HG02885 (cell line): ENCODE data around the gene FAF2.

ENCODE experiments used
- ATAC-seq: cut with Tn5 transposase; IDR thresholded peaks from one replicate; pipeline ENCODE4 v1.9.1; 2021; ENCODE audit warnings: mild to moderate bottlenecking; ENCODE audit not compliant: unreplicated experiment, poor library complexity

FAF2 gene

DNA sequence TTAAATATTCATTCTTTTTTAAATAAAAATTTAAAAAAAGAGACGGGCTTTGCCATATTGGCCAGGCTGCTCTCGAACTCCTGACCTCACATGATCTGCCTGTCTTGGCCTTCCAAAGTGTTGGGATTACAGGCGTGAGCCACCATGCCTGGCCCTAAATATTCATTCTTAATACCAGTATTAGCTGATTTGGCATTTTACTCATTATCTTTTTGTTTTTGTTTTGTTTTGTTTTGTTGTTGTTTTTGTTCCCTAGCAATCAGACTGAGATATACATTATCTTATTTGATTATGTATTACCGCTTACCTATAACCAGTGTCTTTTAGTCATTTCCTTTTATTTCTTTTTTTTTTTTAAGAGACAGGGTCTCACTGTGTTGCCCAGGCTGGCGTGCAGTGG lies 51.1 kb downstream of the FAF2 start:
- no peak for ATAC-seq

DNA sequence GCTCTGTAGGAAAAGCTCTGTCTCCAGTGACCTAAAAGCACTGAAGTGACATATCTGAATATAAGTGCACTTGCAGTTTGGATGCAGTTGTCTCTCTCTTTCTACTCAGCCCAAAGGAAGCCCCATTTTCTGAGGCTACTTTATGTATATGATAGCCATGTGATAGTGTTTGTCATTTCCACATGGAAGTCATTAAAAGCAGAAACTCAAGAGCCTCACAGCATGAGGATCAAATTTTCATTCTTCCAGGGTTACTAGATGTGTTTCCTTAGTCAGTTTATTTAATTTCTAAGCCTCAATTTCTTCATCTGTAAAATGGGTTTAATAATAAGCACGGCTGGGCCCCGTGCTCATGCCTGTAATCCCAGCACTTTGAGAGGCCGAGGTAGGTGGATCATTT lies 52.3 kb downstream of the FAF2 start:
- ATAC-seq: no peak

DNA sequence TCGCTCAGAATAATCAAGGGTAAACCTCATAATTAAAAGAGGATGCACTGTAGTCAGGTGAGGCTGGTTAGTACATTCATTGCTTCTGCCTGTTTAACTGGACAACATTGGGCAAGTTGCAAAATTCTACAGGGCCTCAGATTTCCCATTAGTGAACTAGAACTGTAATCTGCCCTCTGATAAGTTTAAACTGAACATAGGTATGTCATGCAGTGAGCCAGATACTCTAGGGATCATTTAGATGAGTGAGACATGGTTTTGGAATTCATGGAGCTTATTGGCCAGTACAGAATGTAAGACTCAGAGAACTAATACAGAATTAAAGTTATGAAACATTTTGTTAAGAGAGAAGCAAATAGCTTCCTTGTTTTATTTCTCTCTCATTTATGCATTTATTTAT lies 53.1 kb downstream of the FAF2 start:
- no peak for ATAC-seq

DNA sequence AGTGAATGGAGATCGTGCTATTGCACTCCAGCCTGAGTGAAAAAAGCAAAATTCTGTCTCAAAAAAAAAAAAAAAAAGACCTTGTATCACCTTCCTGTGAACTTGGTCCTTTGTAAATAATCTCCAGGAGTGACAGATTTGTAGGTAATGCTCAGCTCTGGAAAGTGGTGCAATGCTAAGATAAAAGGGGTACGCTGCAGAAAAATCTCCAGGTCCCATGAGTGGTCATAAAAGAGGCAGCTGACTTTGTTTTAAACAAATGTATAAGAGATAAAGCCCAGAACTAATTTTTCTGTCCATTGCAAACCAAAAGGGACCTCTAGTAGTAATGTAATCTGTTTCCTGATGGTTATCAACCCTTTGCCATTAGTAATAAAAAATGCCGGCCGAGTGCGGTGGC lies 55.3 kb downstream of the FAF2 start:
- ATAC-seq: no peak

DNA sequence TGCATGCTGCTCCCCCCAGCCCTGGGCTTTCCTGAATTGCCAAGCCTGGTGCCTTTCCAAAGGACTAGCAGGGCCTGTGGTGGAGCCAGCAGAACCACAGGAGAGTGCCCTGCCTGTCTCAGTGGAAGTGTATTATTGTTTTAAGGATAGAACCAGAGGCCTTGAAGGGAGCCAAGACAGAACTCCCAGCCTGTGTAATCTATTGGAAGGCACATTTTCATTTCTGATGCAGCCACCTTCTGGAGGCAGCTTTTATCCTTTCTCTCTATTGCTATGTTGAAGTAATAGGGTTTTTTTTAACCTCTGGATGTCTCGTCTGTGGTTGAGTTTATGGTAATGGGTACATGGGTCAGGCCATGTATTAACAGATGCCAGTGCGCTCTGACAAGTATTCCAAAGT lies 59.7 kb downstream of the FAF2 start:
- ATAC-seq: no peak

DNA sequence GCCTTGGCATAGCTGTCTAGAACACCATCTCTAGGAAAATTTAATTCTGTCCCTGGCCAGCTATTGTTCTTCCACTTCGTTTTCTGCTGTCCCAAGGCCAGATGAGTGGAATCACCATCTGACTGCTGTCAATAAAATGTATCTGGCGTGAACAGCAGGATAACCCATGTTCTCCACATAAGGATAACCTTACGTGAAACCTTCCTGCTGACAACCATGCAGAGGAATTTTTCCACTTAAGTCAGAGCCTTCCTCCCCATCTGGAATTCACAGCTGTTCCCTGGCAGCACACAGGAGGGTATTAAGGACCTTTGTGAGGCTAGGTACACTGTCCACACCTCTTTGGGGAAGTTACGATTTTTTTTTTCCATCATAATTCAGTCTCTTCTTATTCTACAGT lies 60.4 kb downstream of the FAF2 start:
- ATAC-seq: no peak

DNA sequence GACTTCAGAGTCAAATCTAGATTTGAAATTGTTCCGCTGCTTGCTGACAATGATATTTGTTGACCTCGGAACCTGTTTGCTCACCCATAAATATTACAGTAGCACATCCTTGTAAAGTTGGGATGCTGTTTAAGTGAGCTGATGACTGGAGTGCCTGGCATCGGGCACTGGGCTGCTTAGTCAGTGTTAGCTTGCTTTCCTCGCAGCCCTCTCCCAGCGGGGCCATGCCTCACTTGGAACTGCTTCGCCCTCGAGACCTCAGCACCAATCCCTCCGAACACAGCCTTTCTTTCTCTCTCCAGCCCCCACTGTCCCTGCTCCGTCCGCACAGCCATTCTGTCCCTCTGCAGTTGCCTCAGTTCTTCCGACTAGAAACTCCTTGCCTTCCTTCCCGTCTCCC lies 65.6 kb downstream of the FAF2 start:
- ATAC-seq: no peak

DNA sequence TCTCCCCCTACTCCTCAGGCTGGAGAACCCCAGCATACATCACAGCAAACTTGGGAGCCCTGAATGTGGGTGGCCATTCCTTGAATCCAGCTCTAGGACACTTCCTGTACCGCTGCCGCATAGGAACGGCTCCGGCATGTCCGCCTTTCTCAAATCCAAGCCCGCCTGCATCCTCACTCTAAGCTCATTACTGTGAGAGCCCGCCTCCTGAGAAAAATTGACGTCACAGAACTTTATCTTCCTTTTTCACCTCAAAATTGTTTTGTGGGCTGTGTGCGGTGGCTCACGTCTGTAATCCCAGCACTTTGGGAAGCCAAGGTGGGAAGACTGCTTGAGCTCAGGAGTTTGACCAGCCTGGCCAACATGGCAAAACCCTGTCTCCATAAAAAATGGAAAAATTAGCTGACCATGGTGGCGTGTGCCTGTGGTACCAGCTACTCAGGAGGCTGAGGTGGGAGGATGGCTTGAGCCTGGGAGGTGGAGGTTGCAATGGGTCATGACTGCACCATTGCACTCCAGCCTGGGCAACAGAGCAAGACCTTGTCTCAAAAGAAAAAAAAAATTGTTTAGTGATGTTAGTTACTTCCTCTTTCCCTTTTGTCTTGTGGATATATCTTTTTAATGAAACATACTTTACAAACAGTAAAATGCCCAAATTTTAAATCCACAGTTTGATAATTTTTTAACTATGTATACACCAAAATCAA lies 66.2 kb downstream of the FAF2 start:
- no peak for ATAC-seq

DNA sequence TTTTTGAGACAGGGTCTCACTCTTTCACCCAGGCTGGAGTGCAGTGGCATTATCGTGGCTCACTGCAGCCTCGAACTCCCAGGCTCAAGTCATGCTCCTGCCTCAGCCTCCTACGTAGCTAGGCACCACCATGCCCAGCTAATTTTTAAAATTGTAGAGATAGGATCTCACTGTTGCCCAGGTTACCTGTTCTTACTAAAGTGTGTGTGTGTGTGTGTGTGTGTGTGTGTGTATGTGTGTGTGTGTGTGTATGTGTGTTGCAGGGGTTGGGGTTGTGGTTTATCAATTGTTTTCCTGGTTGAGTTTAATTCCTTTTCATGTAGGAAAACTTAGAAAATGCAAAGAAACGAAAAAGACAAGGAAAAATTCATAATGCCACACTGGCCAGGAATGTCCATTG lies 67.2 kb downstream of the FAF2 start:
- no peak for ATAC-seq

DNA sequence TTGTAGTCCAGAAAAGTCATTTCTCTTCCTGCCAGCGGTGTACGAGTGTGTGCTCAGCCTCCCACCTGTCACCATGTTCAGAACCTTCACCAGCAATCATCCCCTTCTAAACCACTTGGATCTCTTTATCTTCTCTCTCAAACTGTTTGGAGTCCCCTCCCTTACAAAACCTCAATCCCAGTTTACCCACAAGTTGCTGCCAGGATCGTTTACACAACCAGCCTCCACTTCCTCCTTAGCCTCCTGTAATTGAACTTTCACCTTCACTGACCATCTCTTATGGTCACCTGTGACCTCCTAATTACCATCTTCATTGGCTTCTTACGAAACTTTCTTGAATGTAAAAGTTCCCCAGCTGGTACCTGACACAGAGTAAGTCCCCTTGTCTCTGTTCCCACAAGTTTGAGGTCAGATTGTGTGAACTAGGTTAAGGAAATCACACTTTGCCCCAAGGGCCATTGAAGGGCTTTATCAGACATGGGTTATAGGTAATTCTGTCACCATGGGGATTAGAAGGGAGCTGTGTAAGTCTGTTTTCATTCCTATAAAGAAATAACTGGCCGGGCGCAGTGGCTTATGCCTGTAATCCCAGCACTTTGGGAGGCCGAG lies 69.0 kb downstream of the FAF2 start:
- no peak for ATAC-seq

DNA sequence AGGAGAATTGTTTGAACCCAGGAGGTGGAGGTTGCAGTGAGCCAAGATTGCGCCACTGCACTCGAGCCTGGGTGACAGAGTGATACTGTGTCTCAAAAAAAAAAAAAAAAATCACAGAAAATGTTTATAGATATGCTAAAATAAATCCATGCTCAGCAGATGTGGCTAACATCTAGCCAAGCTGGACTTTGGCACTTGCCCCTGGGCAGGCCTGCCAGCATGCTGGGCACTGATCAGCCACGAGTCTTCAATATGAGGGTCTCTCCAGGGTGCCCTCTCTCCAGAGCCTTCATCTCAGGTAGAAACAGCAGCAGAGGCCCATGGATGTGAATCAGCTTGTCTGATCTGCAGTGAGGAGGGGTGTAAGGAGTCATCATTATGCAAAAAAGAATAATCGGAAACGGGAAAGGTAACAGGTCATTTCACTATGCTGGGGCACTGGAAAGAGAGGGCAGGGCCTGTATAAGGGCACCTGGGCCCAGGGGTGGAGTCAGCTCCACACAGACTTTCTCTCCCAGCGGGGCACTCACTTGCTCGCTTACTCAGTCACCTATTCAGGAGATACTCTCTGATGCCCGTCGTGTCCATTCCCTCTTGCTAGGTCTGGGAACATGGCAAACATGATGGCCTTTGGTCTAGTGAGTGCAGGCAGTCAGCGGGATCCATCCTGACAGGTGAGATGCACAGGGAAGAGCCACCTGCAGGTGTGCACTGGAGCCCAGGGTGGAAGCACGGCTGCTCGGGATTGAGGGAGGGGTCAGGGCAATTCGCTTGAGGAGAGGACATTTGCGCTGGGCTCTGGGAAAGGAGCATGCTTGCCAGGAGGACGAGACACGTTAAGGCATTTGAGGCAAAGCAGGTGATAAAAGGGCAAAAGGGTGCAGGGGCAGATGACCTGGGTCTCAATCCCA lies 71.9 kb downstream of the FAF2 start:
- no peak for ATAC-seq

DNA sequence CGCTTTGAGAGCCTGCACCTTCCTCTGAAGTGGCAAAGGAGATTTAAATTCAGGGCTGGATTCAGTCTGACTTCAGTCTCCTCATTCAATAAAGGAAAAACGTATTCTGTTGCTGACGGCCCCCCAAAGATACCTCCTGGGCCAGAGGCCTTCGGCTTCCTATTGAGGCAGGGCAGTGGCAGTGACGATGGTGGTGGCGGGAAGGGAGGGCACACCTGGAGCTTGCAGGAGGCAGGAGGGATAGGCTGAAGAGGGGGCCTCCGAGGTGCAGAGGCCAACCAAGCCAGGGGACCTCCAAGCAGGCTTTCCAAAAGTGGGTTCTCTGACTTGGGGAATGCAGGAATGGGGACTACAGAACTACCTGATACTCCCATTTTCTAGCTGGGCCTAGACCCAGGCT lies 73.1 kb downstream of the FAF2 start:
- ATAC-seq: no peak

DNA sequence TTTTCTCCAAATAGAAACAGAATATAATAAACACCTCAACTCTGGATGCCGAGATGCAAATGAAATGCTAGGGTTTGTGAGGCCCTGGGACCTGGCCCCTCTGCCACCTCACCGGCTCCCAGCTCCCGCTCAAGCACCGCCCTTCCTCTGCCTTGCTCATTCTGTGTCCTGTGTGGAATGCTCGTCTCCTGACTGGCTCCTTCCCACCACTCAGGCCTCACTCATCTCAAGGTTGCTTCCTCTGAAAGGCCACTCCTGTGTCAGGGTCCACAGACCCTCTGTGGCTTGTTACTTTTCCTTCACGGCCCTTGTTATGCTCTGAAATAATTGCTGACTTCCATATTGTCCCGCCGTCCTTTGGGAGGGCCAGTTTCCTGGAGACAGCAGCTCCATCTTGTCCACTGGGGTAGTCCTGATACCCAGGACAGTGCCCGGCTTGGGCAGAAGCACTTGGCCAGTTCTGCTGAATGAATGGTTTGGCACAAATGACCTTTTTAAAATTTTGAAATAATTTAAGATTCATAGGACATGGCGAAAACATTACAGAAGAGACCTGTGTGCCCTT lies 73.6 kb downstream of the FAF2 start:
- no peak for ATAC-seq

DNA sequence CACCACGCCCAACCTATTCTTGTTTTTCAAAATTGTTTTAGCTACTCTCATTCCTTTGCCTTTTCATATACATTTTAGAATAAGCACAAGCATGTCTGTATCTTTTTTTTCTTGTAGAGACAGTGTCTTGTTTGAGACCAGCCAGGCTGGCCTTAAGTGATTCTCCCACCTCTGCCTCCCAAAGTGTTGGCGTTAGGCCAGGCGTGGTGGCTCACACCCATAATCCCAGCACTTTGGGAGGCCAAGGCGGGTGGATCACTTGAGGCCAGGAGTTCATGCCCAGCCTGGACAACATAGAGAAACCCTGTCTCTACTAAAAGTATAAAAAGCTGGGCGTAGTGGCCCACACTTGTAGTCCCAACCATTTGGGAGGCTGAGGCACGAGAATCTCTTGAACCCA lies 76.0 kb downstream of the FAF2 start:
- ATAC-seq: no peak

DNA sequence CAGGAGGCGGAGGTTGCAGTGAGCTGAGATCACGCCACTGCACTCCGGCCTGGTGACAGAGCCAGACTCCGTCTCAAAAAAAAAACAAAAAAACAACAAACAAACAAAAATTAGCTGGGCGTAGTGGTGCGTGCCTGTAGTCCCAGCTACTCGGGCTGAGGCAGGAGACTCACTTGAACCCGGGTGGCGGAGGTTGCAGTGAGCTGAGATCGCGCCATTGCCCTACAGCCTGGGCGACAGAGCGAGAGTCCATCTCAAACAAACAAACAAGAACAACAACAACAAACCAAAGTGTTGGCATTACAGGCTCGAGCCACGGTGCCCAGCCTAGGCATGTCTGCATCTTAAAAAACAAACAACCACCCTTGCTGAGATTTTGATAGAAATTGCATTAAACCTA lies 76.8 kb downstream of the FAF2 start:
- no peak for ATAC-seq

DNA sequence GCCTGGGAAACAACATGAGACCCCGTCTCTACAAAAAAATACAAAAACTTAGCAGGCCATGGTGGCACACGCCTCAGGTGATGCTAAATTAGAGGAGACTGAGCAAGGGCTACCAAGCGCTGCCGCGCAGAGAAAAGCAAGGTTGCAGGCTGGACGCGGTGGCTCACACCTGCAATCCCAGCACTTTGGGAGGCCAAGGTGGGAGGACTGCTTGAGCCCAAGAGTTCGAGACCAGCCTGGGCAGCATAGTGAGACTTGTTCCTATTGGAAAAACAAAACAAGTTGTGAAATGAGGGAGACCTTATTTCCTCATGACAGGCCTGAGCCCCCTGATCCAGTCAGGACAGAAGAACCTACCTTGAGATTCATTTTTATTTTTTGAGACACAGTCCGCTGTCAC lies 77.5 kb downstream of the FAF2 start:
- ATAC-seq: no peak

DNA sequence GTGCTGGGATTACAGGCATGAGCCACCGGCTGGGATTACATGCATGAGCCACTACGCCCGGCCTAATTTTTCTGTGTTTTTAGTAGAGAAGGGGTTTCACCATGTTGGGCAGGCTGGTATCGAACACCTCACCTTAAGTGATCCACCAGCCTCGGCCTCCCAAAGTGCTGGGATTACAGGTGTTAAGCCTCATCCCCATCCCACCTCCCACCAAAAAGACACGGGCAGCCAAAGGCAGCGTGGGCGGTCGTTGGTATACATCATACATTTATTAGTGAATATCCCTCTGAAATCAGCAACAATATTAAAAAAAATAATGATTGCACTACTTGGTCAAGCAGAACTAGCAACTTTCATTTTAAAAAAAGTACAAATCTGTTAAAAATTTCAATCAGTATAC lies 78.3 kb downstream of the FAF2 start:
- ATAC-seq: no peak

DNA sequence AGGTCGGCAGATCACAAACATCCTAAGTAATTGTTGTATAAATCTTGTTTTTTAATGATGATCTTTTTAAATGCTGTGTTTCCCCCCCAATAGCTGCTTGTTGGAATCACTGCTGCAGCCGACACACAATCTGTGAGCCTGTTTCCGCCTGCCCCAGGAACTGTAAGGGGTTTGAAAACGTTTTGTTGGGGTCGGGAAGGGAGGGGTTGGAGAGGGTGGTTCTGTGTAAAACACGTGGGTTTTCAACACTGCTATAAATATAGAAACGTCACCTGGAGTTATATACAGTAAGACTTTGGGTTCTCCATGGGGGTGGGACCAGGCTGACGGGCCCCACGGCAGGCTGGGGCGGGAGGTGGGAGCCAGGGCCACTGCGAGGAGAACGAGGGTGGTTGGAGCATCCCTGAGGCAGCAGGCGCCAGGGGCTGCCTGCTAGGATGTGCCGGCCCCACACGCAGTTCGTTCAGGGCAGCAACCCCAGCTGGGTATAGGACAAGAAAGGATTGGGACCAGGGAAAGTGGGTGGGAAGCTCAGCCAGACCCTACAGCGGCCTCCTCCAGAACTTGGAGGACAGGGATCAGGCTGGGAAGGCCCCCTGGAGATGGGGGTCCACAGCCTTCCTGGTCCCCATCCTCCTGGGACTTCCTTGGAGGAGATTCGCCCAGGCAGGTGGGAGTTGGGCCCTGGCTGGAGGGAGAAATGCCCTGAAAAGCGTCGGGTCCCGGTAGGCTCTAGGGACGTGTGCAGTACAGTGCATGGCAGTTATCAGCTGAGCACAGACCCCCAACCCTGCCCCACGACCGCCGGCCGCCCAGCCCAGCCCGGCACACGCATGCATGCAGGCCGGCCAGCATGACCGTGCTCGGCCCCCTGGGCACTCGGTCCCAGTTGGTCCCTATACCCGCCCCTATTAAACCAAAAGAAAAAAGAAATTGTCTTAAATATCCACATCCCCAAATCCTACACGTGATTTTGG lies 79.3 kb downstream of the FAF2 start:
- no peak for ATAC-seq

DNA sequence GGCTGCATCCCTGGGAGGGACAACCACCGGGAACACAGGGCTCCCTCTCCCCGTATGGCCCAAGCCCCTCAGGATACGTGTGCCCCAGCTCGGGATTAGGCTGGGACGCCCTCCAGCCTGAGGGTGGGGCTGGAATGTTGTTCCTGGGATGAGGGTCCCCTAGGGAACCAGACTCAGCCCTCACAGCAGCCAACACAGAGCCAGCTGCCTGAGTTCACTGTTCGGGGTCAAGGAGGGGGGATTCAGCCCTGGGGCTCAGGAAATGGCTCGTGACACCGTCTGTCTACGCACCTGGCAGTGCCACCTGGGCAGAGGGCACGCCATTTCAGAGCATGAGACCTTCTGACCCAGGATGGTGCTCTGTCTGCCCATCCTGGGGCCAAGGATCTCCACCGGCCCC lies 80.1 kb downstream of the FAF2 start:
- no peak for ATAC-seq

DNA sequence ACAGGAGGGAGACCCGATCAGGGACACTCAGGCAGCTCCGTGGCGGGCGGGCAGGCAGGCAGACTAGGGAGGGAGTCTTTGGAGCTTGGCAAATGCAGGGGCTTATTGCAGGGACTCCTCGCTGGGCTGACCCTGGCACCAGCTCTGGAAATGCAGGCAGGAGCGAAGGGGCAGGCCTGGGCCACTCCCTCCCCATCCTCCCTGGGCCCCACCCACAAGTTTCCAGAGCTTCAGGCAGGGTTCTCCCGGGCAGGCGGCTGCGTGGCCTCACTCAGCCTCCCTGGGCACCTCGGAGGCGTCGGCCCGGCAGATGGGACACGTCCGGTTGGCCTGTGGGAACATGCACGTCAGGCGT lies 80.6 kb downstream of the FAF2 start:
- ATAC-seq: no peak
